Measurements from ENCODE around the gene TAF7L. TPM values are rescaled to one million over a fixed set of nuclear protein-coding genes. Genes with fewer than 3 reads are reported as not detected.
A peak's percentile ranks its signal among the peaks of the same experiment; 100 is the strongest.

The TAF7L gene
- total and polyA plus RNA-seq, 7 donors: 0.04 TPM; not detected in 6

- DNase-seq: no peak
- TF ChIP-seq, protein P1, sequence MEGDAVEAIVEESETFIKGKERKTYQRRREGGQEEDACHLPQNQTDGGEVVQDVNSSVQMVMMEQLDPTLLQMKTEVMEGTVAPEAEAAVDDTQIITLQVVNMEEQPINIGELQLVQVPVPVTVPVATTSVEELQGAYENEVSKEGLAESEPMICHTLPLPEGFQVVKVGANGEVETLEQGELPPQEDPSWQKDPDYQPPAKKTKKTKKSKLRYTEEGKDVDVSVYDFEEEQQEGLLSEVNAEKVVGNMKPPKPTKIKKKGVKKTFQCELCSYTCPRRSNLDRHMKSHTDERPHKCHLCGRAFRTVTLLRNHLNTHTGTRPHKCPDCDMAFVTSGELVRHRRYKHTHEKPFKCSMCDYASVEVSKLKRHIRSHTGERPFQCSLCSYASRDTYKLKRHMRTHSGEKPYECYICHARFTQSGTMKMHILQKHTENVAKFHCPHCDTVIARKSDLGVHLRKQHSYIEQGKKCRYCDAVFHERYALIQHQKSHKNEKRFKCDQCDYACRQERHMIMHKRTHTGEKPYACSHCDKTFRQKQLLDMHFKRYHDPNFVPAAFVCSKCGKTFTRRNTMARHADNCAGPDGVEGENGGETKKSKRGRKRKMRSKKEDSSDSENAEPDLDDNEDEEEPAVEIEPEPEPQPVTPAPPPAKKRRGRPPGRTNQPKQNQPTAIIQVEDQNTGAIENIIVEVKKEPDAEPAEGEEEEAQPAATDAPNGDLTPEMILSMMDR (IDR thresholded peaks at IDR 0.05): peak; percentile 56
- intact Hi-C loops (cut with DNase I): loop anchor here in 1 of 2 donors (10.0 kb wide), 2 partner anchors 393 to 603 kb away; no protein-coding TSS in a partner anchor
Observed at GRCh38 chrX:101287402-101287801, 3.7 kb downstream of the TAF7L start.

GRCh38 chrX:101276238-101276637, 14.9 kb downstream of the TAF7L start:
- TF ChIP-seq, protein P1 (IDR thresholded peaks at IDR 0.05): no peak
- intact Hi-C loops (cut with DNase I): no loop called here
- Histone ChIP-seq H3K27ac (no peak overlapping the region), H3K9me3 (no peaks in the 10 kb centered on the region), H3K4me1 (no peaks in the 10 kb centered on the region), H3K36me3 (ENCODE audit: insufficient read depth in 1 of 2, low read depth in 1 of 2) (no peaks in the 10 kb centered on the region), H3K4me3 (no peak overlapping the region), H3K27me3 (ENCODE audit: insufficient read depth in 3 of 3, low read length in 2 of 3) (peaks cover 0 to 3% (median 0%) of the 10 kb centered on the region in 3 donors)
- no peak for DNase-seq
- ATAC-seq: no peak
- WGBS, 3 donors: 75 to 93% (median 84%) methylated on average over 2 of the region's 2 CpGs

More at GRCh38 chrX:101287402-101287801, 3.7 kb downstream of the TAF7L start:
- H3K4me3 ChIP-seq: no peak overlapping the region
- no peaks in the 10 kb centered on the region for H3K9me3 ChIP-seq
- no peak for ATAC-seq
- H3K36me3 ChIP-seq (ENCODE audit: insufficient read depth in 1 of 2, low read depth in 1 of 2): no peaks in the 10 kb centered on the region
- no peak overlapping the region for H3K27ac ChIP-seq
- H3K27me3 ChIP-seq (ENCODE audit: insufficient read depth in 3 of 3, low read length in 2 of 3): peaks cover 0 to 20% (median 6%) of the 10 kb centered on the region in 3 donors
- WGBS, 3 donors: 8 to 26% (median 11%) methylated on average over 2 of the region's 2 CpGs
- no peaks in the 10 kb centered on the region for H3K4me1 ChIP-seq

GRCh38 chrX:101274198-101274597, 16.9 kb downstream of the TAF7L start:
- ATAC-seq (no peak), DNase-seq (no peak)
- Histone ChIP-seq H3K36me3 (ENCODE audit: insufficient read depth in 1 of 2, low read depth in 1 of 2) (no peaks in the 10 kb centered on the region), H3K27ac (no peak overlapping the region), H3K4me1 (no peaks in the 10 kb centered on the region), H3K4me3 (no peak overlapping the region), H3K9me3 (no peaks in the 10 kb centered on the region), H3K27me3 (ENCODE audit: insufficient read depth in 3 of 3, low read length in 2 of 3) (peaks cover 0 to 3% (median 0%) of the 10 kb centered on the region in 3 donors)
- TF ChIP-seq, protein P1 (IDR thresholded peaks at IDR 0.05): no peak
- 81 to 94% (median 86%) methylated on average over 6 of the region's 6 CpGs for WGBS, 3 donors
- intact Hi-C loops (cut with DNase I): no loop called here

- peaks cover 0 to 16% (median 0%) of the 10 kb centered on the region in 3 donors for H3K27me3 ChIP-seq (ENCODE audit: insufficient read depth in 3 of 3, low read length in 2 of 3)
- TF ChIP-seq, protein P1 (IDR thresholded peaks at IDR 0.05): no peak
- H3K9me3 ChIP-seq: no peaks in the 10 kb centered on the region
- ATAC-seq (no peak), DNase-seq (no peak)
- intact Hi-C loops (cut with DNase I): loop anchor here in 1 of 2 donors (10.0 kb wide), 1 partner anchor 61 kb away; no protein-coding TSS in a partner anchor
- H3K36me3 ChIP-seq (ENCODE audit: insufficient read depth in 1 of 2, low read depth in 1 of 2): no peaks in the 10 kb centered on the region
- no peaks in the 10 kb centered on the region for H3K4me1 ChIP-seq
- WGBS, 3 donors: 51 to 74% (median 56%) methylated on average over 3 to 5 of the region's 5 CpGs
- H3K27ac ChIP-seq: no peak overlapping the region
- H3K4me3 ChIP-seq: no peak overlapping the region
Observed at GRCh38 chrX:101265869-101266428, 25.2 kb downstream of the TAF7L start.

Measured in psoas muscle (tissue), 8 donors.